GM12875 (cell line): Measurements from ENCODE around the gene WASHC4.
"Not testable (repeated sequence)": the region's sequence is repeated elsewhere in the genome, so short reads cannot be mapped to it uniquely, and the experiment has no call there.

Source experiments
- H3K4me3 ChIP-seq: one replicate; pipeline ENCODE4 v1.5.1; 2011; ENCODE audit warnings: low read depth, low read length, control low read depth
- TF ChIP-seq, protein P1 (sequence below): IDR thresholded peaks from 2 replicates; pipeline ENCODE4 v1.5.1; 2011; ENCODE audit warnings: low read depth, mild to moderate bottlenecking, control low read depth, inconsistent platforms, low read length, moderate library complexity, borderline replicate concordance; ENCODE audit not compliant: insufficient read depth

The WASHC4 gene

DNA sequence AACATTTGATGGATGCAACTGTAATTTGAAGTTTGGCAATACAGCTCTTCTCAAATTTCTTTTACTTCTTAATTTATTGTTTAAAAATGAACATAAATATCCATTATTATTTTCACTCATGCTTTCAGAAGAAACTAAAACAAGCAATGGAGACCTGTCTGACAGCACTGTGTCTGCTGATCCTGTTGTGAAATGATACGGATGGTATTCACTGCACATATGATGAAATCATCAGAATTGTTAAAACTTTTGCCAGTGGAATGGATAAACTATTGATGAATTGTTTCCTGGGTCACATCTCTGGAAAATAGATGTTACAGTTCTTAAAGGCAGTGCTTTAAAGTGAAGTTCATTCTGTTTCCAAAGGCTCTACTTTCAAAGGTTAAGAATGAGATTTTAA lies 59.2 kb downstream of the WASHC4 start:
- TF ChIP-seq, protein P1, sequence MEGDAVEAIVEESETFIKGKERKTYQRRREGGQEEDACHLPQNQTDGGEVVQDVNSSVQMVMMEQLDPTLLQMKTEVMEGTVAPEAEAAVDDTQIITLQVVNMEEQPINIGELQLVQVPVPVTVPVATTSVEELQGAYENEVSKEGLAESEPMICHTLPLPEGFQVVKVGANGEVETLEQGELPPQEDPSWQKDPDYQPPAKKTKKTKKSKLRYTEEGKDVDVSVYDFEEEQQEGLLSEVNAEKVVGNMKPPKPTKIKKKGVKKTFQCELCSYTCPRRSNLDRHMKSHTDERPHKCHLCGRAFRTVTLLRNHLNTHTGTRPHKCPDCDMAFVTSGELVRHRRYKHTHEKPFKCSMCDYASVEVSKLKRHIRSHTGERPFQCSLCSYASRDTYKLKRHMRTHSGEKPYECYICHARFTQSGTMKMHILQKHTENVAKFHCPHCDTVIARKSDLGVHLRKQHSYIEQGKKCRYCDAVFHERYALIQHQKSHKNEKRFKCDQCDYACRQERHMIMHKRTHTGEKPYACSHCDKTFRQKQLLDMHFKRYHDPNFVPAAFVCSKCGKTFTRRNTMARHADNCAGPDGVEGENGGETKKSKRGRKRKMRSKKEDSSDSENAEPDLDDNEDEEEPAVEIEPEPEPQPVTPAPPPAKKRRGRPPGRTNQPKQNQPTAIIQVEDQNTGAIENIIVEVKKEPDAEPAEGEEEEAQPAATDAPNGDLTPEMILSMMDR, result no peak
- no peak overlapping the region for H3K4me3 ChIP-seq

DNA sequence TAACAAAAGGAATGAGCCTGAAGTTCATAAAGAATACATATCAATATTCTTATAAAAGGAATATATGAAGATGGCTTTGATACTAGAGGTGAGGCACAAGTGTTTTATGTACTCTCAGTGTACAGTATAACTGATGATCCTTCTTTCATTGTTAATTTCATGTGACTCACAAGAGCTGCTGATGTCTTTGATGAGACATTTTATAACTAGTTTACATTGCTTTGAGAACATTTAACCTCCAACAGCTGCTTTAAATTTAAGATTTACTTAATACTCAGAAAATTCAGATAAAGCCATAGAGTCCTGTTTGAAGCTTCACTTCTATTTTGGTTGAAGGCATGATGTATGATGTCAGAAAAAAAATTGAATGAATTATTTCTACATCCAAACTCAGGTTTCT lies 59.8 kb downstream of the WASHC4 start:
- H3K4me3 ChIP-seq, result no peak overlapping the region
- TF ChIP-seq, protein P1, result no peak

DNA sequence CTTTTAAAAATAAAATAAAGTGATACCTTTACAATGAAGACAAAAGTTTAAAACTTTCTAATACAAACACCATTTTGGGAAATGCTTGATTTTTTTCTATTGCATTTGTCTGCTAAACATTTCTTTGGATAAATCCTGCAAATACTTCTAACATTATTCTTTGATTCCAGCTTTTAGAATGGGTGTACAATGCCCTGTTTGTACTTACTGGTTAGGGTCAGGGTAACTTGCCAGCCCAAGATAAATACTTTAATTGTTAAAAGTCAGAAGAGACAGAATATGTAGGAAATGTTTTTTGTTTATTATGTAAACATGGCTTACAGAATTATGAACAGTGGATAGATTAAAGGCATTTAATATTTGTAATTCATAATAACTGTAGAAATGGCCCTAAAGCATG lies 60.5 kb downstream of the WASHC4 start:
- TF ChIP-seq, protein P1, result no peak
- no peak overlapping the region for H3K4me3 ChIP-seq

DNA sequence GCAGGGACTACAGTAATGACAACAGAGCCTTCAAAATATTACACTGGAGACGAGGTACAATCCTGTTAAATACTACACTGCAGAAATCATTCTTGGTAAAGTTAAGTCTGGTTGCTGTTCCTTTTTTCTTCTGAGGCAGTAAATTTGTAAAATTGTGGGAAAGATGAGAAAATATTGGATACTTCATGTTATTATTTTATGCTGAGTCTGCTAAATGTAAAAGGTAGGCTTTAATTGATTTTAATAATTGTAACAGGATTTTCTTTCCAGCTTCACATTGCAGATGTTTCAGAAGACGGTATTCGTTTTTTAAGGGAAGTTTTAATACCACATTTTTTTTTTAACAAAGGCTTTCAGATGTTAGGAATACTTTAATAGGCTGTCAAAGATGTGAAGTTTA lies 62.6 kb downstream of the WASHC4 start:
- H3K4me3 ChIP-seq, result no peak overlapping the region
- TF ChIP-seq, protein P1, result no peak

DNA sequence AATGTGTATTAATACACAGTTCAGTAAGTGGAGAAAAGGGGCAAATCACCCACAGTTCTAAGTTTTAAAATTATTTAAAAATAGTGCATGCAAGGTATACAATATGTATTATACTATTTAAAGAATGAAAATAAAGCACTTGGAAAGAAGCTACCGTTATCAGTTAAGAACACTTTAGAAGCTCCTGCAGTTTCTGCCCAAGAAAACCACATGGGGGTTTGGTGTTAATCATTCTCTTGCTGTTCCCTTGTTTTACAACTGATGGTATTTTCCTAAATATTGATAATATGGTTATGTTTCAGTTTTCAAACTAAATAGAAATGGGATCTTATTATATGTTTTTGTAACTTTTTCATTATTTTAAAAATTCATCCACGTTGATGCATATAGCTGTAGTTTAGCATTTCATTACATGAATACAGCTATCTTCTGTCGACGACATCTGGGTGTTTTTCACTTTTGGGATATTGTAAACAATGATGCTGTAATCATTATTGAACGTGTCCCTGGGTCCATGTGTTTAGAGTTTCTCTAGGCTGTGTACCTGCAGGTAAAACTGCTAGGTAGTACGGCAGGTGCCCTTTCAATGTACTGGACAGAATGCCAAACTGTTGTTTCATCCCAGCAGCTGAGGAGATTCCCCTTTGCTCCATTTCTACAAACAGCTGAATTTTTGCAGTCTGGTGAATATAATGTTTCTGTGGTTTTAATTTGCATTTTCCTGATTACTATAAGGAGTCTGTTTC lies 64.3 kb downstream of the WASHC4 start:
- no peak overlapping the region for H3K4me3 ChIP-seq
- TF ChIP-seq, protein P1, result no peak

DNA sequence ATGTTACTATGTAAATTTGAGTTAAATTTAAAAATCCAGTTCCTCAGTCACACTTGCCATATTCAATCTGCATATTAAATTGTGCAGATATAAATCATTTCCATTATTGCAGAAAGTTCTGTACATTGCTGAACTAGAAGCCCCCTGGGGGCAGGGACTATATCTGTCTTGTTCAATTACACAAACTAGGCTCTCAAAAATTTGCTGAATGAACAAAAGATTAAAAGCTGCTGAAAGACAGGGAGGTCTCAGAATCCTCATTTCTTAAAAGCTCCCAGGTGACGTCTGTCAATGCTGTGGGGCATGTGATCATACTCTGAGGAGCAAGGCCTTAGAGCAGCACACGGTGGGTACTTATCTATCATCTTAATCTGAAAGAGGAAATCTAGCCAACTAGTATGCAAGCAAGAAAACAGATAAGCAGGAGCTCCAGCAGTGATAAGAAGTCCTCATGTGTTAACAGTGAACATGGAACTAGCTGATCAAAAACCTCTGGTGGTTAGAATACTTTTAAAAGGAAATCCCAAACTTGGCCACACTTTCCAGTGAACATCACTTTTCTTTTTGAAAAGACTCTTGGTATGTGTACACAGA lies 68.0 kb downstream of the WASHC4 start:
- no peak overlapping the region for H3K4me3 ChIP-seq
- TF ChIP-seq, protein P1, result no peak

DNA sequence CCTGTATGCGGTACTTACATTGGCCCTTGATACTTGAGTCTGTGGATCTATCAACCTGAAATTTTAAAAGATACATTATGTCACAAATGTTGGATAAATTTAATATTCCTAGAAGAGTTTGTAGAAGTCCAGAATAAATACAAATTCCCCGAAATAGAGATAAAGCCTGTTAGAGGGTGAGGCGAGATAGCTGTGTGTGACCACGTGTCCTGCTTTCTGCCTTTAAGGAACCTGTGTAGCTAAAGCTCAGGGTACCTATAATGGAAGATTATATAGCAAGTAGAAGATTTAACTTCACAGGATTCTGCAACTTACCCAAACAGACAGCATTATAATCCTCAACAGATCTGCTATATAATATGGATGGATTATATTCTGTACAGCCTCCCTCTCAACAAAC lies 69.7 kb downstream of the WASHC4 start:
- H3K4me3 ChIP-seq, result no peak overlapping the region
- TF ChIP-seq, protein P1, result no peak

DNA sequence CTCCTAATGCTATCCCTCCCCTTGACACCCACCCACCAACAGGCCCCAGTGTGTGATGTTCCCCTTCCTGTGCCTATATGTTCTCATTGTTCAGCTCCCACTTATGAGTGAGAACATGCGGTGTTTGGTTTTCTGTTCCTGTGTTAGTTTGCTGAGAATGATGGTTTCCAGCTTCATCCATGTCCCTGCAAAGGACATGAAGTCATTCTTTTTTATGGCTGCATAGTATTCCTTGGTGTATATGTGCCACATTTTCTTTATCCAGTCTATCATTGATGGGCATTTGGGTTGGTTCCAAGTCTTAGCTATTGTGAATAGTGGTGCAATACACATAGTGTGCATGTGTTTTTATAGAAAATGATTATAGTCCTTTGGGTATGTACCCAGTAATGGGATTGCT lies 71.6 kb downstream of the WASHC4 start:
- not testable (repeated sequence) for H3K4me3 ChIP-seq

DNA sequence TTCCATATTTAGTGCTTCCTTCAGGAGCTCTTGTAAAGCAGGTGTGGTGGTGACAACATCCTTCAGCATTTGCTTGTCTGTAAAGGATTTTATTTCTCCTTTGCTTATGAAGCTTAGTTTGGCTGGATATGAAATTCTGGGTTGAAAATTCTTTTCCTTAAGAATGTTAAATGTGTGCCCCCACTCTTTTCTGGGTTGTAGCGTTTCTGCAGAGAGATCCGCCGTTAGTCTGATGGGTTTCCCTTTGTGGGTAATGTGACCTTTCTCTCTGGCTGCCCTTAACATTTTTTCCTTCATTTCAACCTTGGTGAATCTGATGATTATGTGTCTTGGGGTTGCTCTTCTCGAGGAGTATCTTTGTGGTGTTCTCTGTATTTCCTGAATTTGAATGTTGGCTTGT lies 75.9 kb downstream of the WASHC4 start:
- H3K4me3 ChIP-seq, result not testable (repeated sequence)

DNA sequence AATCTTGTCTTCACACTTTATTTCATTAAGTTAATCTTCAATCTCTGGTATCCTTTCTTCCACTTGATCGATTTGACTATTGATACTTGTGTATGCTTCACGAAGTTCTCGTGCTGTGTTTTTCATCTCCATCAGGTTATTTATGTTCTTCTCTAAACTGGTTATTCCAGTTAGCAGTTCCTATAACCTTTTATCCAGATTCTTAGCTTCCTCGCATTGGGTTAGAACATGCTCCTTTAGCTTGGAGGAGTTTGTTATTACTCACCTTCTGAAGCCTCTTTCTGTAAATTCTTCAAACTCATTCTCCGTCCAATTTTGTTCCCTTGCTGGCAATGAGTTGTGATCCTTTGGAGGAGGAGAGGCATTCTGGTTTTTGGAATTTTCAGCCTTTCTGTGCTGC lies 76.4 kb downstream of the WASHC4 start:
- H3K4me3 ChIP-seq, result not testable (repeated sequence)
